Karpas-422 (cell line): ENCODE results near the gene SCRN2. TPM values are rescaled to one million over a fixed set of nuclear protein-coding genes. Genes with fewer than 3 reads are reported as not detected.
A peak's percentile ranks its signal among the peaks of the same experiment; 100 is the strongest.

Experiments used
- DNase-seq: peaks from one replicate; pipeline ENCODE4 v3.0.0-alpha.2; 2015
- H2AFZ ChIP-seq: fragments of 200-600 bp; sonication (generic); 2 replicates; pipeline ENCODE4 v1.6.1; 2014; ENCODE audit warnings: antibody characterized with exemption, low read length, mixed read lengths
- H3K27ac ChIP-seq: fragments of 200-600 bp; sonication (generic); 2 replicates; pipeline ENCODE4 v1.5.1; 2014; ENCODE audit warnings: mild to moderate bottlenecking, low read length, moderate library complexity
- H3K27me3 ChIP-seq: fragments of 200-600 bp; sonication (generic); 2 replicates; pipeline ENCODE4 v1.6.1; 2014; ENCODE audit warnings: low read length, mixed read lengths
- H3K36me3 ChIP-seq: fragments of 200-600 bp; sonication (generic); 2 replicates; pipeline ENCODE4 v1.6.1; 2014; ENCODE audit warnings: low read length, mixed read lengths; ENCODE audit not compliant: insufficient read depth
- H3K4me1 ChIP-seq: fragments of 200-600 bp; sonication (generic); 2 replicates; pipeline ENCODE4 v1.6.1; 2014; ENCODE audit warnings: mild to moderate bottlenecking, low read length, mixed read lengths
- H3K4me2 ChIP-seq: fragments of 200-600 bp; sonication (generic); 2 replicates; pipeline ENCODE4 v1.6.1; 2014; ENCODE audit warnings: low read length, low read depth, mild to moderate bottlenecking; ENCODE audit not compliant: poor library complexity, severe bottlenecking
- H3K4me3 ChIP-seq: fragments of 200-600 bp; sonication (generic); 2 replicates; pipeline ENCODE4 v1.5.1; 2014; ENCODE audit warnings: mild to moderate bottlenecking, antibody characterized with exemption, low read length, mixed read lengths
- H3K79me2 ChIP-seq: fragments of 200-600 bp; sonication (generic); 2 replicates; pipeline ENCODE4 v1.6.1; 2014; ENCODE audit warnings: mild to moderate bottlenecking, low read length, mixed read lengths
- H3K9ac ChIP-seq: fragments of 200-600 bp; sonication (generic); 2 replicates; pipeline ENCODE4 v1.6.0; 2014; ENCODE audit warnings: low read length
- H3K9me2 ChIP-seq: fragments of 200-600 bp; sonication (generic), shearing (Covaris generic); replicated peaks from 2 replicates; pipeline ENCODE4 v1.6.0; 2014; ENCODE audit warnings: mild to moderate bottlenecking, low read length, moderate library complexity; ENCODE audit not compliant: insufficient read depth
- H3K9me3 ChIP-seq: fragments of 300-700, 200-600 bp; sonication (generic); 2 replicates; pipeline ENCODE4 v1.6.1; 2014; ENCODE audit warnings: low read length, mixed read lengths
- H4K20me1 ChIP-seq: fragments of 200-600 bp; sonication (generic); 2 replicates; pipeline ENCODE4 v1.6.1; 2014; ENCODE audit warnings: mild to moderate bottlenecking, antibody characterized with exemption, low read length, low read depth; ENCODE audit not compliant: insufficient read depth
- total RNA-seq: library from RNA; depleted of rRNA; stranded (reverse); fragments of >200 nt; shearing (Covaris generic); gene quantifications from 2 replicates; pipeline ENCODE4 v1.2.3, GENCODE V29; 2014; ENCODE audit warnings: low replicate concordance; rRNA removed

Gene SCRN2
- 37.7 and 63.5 TPM in 2 replicates for total RNA-seq

GRCh38 chr17:47840742-47841487, at the start of gene SCRN2:
TSS of gene SCRN2 (minus strand) at chr17:47841273. CDS start at chr17:47840843, 430 bp downstream.
- Histone ChIP-seq H3K4me2 (peak within 1 kb of the TSS; percentile 75), H3K9me2 (no peaks in the 10 kb centered on the region), H3K79me2 (no peaks in the 10 kb centered on the region), H3K4me3 (peak within 1 kb of the TSS; percentile 90), H4K20me1 (no peaks in the 10 kb centered on the region), H3K9ac (peak within 1 kb of the TSS; percentile 85), H3K36me3 (no peaks in the 10 kb centered on the region), H3K27me3 (no peaks in the 10 kb centered on the region), H3K27ac (no peak within 1 kb of the TSS), H2AFZ (peak within 1 kb of the TSS; percentile 26), H3K9me3 (no peaks in the 10 kb centered on the region), H3K4me1 (peaks cover 21% of the 10 kb centered on the region)
- DNase-seq, result peak; percentile 96

- Histone ChIP-seq H3K4me1 (peaks cover 16% of the 10 kb centered on the region), H3K79me2 (peaks cover under 1% of the 10 kb centered on the region; the same call in 1 of the 2 replicates), H2AFZ (no peak overlapping the region), H3K27me3 (no peaks in the 10 kb centered on the region), H3K4me3 (no peak overlapping the region), H4K20me1 (no peaks in the 10 kb centered on the region), H3K9me2 (no peaks in the 10 kb centered on the region), H3K27ac (no peak overlapping the region), H3K9me3 (no peaks in the 10 kb centered on the region), H3K9ac (no peak overlapping the region), H3K36me3 (no peaks in the 10 kb centered on the region), H3K4me2 (no peak overlapping the region)
- peak; percentile 94 for DNase-seq
These were observed 48.9 kb upstream of the SCRN2 start for GRCh38 chr17:47889734-47890529.

GRCh38 chr17:47888293-47888692, 47.2 kb upstream of the SCRN2 start:
- no peak overlapping the region for H3K9ac ChIP-seq
- H3K79me2 ChIP-seq, result no peaks in the 10 kb centered on the region
- H4K20me1 ChIP-seq, result no peaks in the 10 kb centered on the region
- H3K36me3 ChIP-seq, result no peaks in the 10 kb centered on the region
- H3K4me1 ChIP-seq, result no peaks in the 10 kb centered on the region
- H3K9me2 ChIP-seq, result no peaks in the 10 kb centered on the region
- no peak overlapping the region for H3K27ac ChIP-seq
- no peak overlapping the region for H3K4me2 ChIP-seq
- no peak overlapping the region for H2AFZ ChIP-seq
- no peak for DNase-seq
- no peak overlapping the region for H3K4me3 ChIP-seq
- H3K27me3 ChIP-seq, result no peaks in the 10 kb centered on the region
- no peaks in the 10 kb centered on the region for H3K9me3 ChIP-seq

- Histone ChIP-seq H2AFZ (no peak overlapping the region), H3K27me3 (no peaks in the 10 kb centered on the region), H3K4me1 (no peaks in the 10 kb centered on the region), H3K36me3 (no peaks in the 10 kb centered on the region), H3K9ac (no peak overlapping the region), H4K20me1 (no peaks in the 10 kb centered on the region), H3K4me3 (no peak overlapping the region), H3K9me2 (no peaks in the 10 kb centered on the region), H3K4me2 (no peak overlapping the region), H3K9me3 (no peaks in the 10 kb centered on the region), H3K79me2 (no peaks in the 10 kb centered on the region), H3K27ac (no peak overlapping the region)
- DNase-seq, result no peak
These were observed 44.0 kb upstream of the SCRN2 start for GRCh38 chr17:47884905-47885730.

- Histone ChIP-seq H3K79me2 (no peaks in the 10 kb centered on the region), H3K27me3 (no peaks in the 10 kb centered on the region), H3K36me3 (no peaks in the 10 kb centered on the region), H3K4me3 (no peak overlapping the region), H2AFZ (no peak overlapping the region), H3K27ac (no peak overlapping the region), H3K9me3 (no peaks in the 10 kb centered on the region), H4K20me1 (no peaks in the 10 kb centered on the region), H3K9me2 (no peaks in the 10 kb centered on the region), H3K4me2 (no peak overlapping the region), H3K4me1 (no peaks in the 10 kb centered on the region), H3K9ac (no peak overlapping the region)
- DNase-seq, result no peak
These were observed 43.3 kb upstream of the SCRN2 start for GRCh38 chr17:47884427-47884740.

- H2AFZ ChIP-seq, result no peak overlapping the region
- H3K9ac ChIP-seq, result no peak overlapping the region
These were observed 42.7 kb upstream of the SCRN2 start for GRCh38 chr17:47883589-47884426.

GRCh38 chr17:47882695-47883588, 41.9 kb upstream of the SCRN2 start:
- H3K9me3 ChIP-seq, result no peaks in the 10 kb centered on the region
- no peaks in the 10 kb centered on the region for H3K9me2 ChIP-seq
- no peaks in the 10 kb centered on the region for H4K20me1 ChIP-seq
- H2AFZ ChIP-seq, result no peak overlapping the region
- no peak for DNase-seq
- no peak overlapping the region for H3K27ac ChIP-seq
- H3K79me2 ChIP-seq, result no peaks in the 10 kb centered on the region
- H3K27me3 ChIP-seq, result no peaks in the 10 kb centered on the region
- H3K4me1 ChIP-seq, result no peaks in the 10 kb centered on the region
- no peak overlapping the region for H3K4me2 ChIP-seq
- no peak overlapping the region for H3K4me3 ChIP-seq
- no peaks in the 10 kb centered on the region for H3K36me3 ChIP-seq
- no peak overlapping the region for H3K9ac ChIP-seq

More at GRCh38 chr17:47883589-47884426, 42.7 kb upstream of the SCRN2 start:
- H3K9me3 ChIP-seq, result no peaks in the 10 kb centered on the region
- H3K9me2 ChIP-seq, result no peaks in the 10 kb centered on the region
- H3K36me3 ChIP-seq, result no peaks in the 10 kb centered on the region
- no peak overlapping the region for H3K4me3 ChIP-seq
- H3K27ac ChIP-seq, result no peak overlapping the region
- no peaks in the 10 kb centered on the region for H3K4me1 ChIP-seq
- no peaks in the 10 kb centered on the region for H4K20me1 ChIP-seq
- no peaks in the 10 kb centered on the region for H3K27me3 ChIP-seq
- no peak overlapping the region for H3K4me2 ChIP-seq
- no peak for DNase-seq
- no peaks in the 10 kb centered on the region for H3K79me2 ChIP-seq
